M059J (cell line): Measurements from ENCODE around the gene SSH2. TPM values are rescaled to one million over a fixed set of nuclear protein-coding genes. Genes with fewer than 3 reads are reported as not detected.
"Not testable (repeated sequence)": the region's sequence is repeated elsewhere in the genome, so short reads cannot be mapped to it uniquely, and the experiment has no call there.

Experiments used
- DNase-seq: peaks from one replicate; pipeline ENCODE4 v3.0.0-alpha.2; 2012; ENCODE audit warnings: low read depth
- total RNA-seq: library from RNA; depleted of rRNA; stranded (reverse); fragments of >200 nt; shearing (Covaris generic); gene quantifications from 2 replicates; pipeline ENCODE4 v1.2.3, GENCODE V29; 2014

SSH2 gene
- total RNA-seq, 1 experiment from 2014 or later, result 16.7 TPM

GRCh38 chr17:29664743-29665480, 265.1 kb downstream of the SSH2 start:
- DNase-seq, result peak; percentile 57

DNA sequence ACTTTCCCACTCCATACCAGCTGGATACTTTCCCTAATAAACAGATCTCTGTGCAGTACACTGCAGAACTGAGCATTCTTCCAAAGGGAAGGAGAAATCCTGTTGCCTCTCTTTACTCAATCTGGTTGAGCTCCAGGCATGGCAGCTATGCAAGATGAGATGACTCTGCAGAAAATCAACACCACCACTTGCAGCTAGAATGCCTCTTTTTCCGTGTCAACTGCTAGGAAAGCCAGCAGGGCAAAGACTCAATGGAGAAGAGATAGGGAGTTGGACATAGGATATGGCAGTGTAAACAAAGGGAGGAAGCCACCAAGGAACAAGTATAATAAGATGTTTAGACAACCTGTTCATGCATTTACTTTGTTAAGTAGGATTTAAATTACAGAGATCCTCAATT, 266.9 kb downstream of the SSH2 start:
- DNase-seq, result no peak

GRCh38 chr17:29661213-29661612, 268.8 kb downstream of the SSH2 start:
- DNase-seq, result no peak

- peak; percentile 66 for DNase-seq
These were observed 270.9 kb downstream of the SSH2 start for GRCh38 chr17:29659155-29659554.

DNA sequence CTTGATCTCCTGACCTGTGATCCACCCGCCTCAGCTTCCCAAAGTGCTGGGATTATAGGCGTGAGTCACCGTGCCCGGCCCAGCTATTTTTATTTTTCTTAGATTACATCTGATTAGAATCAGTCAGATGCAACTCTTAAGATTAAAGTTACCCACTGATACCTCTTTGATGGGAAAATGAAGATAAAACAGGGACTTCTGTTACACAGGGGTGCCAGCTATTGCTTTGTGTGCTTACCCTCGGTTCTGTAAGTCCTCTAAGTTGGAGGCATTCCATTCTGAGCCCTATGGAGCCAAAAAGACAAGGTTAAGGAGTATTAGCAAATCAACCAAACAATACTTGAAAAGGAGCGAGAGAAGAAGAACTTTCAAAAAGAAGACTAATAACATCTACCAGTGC, 274.7 kb downstream of the SSH2 start:
- DNase-seq, result no peak

DNA sequence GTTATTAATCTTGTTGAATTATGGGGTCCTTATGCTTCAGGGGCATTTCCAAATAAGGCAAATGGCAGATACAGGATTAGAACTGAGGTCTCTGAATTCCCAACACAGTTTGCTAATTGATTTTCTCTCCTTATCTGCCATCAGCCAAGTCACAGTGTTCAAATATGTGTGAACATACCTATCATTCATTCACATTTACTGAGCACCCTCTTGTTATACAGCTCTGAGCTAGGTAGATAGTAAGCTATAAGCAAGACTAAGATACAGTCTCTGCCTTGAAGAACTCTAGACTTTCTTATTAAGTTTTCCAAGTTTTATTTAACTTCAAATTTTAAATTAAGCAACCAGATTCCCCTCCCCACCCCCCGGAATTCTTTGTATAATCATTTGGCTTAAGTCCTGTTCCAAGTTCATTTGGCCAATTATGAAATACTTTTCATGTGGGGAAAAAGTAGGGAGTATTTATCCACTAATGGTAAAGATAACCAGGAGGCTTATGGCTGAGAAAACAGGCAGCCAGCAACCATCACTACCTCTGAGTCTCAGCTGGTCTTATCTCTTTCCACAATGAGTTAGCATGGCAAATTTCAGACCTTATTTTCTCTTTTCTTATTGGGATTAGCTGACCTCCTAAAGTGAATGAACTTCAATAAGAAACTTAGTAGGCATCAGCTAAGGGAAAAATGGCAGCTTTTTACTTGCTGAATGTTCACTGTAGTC, 275.9 kb downstream of the SSH2 start:
- DNase-seq, result no peak

GRCh38 chr17:29652976-29653375, 277.1 kb downstream of the SSH2 start:
- no peak for DNase-seq

DNA sequence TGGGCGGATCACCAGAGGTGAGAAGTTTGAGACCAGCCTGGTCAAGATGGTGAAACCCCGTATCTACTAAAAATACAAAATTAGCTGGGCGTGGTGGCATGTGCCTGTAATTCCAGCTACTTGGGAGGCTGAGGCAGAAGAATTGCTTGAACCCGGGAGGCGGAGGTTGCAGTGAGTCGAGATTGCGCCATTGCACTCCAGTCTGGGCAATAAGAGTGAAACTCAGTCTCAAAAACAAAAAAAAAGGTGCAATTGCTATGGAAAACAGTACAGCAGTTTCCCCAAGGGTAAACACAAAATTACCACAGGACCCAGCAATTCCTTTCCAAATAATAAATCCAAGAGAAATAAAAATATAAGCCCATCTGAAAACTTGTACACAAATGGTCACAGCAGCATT, 278.1 kb downstream of the SSH2 start:
- not testable (repeated sequence) for DNase-seq

GRCh38 chr17:29650396-29650795, 279.6 kb downstream of the SSH2 start:
- DNase-seq, result no peak

DNA sequence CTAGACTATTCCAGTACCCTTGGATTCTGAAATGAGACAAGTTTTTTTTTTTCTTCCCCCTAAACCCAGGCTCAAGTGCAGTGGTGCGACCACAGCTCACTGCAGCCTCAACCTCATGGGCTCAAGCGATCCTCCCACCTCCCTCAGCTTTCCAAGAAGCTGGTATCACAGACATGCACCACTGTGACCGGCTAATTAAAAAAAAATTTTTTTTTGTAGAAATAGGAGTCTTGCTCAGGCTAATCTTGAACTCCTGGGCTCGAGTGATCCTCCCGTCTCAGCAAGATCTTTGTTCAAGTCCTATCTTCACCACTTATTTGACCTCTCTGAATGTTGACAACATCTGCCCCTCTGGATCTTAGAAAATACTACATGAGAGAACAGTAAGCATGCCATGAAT, 280.7 kb downstream of the SSH2 start:
- DNase-seq, result no peak

- DNase-seq, result no peak
These were observed 282.0 kb downstream of the SSH2 start for GRCh38 chr17:29648005-29648404.

DNA sequence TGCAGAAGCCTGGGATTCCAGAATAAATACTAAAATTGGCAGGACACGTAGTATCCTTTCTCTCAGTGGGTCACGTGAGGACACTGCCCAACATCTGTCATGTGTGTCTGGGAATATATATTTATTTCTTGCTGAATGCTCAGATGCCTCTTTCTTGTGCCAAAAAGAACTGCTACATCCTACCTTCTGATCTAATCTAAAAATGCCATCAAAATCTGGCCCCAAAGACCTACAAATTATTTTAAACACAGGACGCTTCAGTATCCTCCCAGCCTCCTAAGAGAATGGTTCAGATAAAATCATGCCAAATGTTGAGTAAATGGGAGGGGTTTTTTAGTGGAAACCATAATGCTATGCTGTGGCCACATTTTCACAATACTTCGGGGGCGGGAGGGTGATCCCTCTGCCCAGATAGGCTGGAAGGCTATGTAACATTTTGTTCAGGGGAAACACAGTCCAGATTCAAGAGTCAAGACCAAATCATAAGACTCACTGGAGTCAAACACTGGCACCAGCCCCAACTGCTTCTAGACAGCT, 284.4 kb downstream of the SSH2 start:
- no peak for DNase-seq

DNA sequence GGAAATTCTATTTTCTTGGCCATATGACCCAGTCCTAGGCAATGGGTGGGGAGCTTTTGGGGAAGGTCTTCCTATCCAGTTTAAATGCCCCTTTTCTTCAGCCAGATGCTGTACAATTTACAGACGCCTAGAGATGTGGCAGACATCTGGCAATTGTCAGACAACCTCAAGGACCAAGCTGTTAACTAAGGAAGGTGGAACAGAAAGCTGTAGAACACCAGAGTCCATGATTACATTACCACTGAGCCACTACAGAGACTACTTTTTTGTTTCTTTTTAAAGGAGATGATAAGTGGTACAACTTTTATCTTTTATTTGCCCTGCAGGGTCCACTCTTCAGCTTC, 286.2 kb downstream of the SSH2 start:
- DNase-seq, result no peak

DNA sequence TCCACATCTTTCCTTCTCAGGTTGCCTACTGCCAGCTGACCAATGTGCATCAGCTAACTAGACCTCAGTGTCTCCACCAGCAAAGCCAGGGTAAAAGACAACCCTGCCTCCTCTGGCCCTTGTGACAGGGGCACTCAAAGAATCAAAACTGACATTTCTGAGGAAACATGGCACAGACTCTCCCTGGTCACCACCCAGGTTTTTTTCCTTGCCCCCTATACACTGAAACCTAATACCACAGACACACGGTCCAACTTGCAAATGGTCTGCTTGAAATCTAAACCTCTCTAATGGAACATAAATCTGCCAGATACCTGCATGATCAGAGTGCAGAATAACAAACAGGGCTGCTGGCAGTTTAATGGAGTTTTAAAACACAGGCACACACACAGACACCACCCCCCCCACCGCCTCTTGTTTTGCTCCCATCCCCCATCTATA, 287.8 kb downstream of the SSH2 start:
- DNase-seq, result no peak

DNA sequence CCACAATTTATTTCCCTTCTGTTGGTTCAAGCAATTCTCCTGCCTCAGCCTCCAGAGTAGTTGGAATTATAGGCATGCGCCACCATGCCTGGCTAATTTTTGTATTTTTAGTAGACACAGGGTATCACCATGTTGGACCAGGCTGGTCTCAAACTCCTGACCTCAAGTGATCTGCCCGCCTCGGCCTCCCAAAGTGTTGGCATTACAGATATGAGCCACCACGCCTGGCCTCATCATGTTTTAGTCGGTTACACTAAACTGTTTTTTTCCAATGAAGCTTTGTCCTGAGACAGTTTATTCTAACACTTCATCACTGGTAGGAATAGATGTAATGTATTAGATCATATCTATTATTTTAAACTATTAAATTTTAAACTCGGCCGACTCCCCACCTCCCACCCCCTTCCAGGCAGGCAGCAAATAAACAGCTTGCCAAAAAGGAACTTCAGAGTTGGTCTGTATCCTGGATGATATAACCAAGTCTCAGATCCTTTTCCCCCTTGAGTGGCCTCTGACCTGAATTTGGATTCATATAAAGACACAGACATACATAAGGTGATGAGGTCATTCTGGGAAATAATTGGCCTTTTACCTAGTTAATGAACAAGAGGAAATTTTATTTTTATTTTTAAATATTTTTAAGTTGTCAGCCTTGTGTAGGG, 288.9 kb downstream of the SSH2 start:
- no peak for DNase-seq

DNA sequence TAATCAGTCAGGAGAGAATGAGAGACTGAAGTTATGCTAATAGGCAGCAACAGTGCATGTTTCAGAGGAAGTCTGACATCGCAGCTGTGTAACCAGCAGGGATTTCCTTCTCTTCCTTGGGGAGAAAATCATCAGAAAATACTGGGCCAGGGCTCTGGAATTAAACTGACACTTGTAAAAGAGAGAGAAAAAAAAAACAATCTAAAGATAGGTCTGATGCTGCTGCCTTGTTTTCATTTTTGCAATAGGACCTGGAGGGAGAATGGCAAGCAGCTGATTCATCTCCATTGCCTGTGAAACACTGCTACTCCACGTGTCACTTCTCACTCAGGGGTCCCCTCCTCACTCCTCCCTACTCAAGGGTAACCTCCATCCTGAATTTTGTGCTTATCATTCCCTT, 289.6 kb downstream of the SSH2 start:
- DNase-seq, result peak; percentile 53

DNA sequence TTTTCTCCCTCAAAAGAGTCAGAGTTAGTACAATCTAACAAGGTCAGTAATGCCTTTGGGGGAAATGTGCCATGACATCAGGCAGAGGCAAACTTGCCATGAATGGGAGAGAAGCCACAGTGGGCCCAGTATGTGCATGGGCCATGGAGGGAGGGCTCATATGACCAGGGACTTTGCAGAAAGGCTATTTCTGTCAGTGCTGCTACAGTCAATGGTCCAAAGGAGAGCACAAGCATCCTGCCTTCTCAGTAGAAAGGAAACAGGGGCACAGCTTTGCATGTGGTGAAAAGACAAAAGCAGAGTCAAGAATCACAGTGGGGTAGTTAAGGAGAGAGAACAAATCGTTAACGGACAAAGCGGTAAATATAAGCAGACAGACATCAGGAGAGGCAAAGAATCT, 296.1 kb downstream of the SSH2 start:
- DNase-seq, result no peak

- DNase-seq, result no peak
These were observed 299.3 kb downstream of the SSH2 start for GRCh38 chr17:29630630-29631193.

- DNase-seq, result no peak
These were observed 300.2 kb downstream of the SSH2 start for GRCh38 chr17:29629839-29630238.

DNA sequence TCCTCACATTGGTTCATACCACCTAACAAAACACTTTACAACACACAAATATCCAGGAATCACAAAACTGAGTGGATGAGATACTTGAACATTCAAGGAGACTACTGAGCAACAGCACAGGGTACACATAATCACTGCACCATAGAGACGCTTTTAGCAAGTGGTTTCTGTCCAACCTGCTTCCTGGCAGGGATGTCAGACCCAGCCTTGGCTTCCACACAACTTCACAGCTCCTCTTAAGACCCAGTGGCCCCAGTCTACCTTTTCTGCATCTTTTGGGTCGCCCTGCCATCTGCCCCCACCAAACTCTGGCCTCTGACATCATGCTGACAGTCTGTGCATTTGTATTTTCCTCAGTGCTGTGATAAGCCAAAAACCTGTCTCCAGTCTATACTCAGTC, 301.4 kb downstream of the SSH2 start:
- DNase-seq, result no peak

DNA sequence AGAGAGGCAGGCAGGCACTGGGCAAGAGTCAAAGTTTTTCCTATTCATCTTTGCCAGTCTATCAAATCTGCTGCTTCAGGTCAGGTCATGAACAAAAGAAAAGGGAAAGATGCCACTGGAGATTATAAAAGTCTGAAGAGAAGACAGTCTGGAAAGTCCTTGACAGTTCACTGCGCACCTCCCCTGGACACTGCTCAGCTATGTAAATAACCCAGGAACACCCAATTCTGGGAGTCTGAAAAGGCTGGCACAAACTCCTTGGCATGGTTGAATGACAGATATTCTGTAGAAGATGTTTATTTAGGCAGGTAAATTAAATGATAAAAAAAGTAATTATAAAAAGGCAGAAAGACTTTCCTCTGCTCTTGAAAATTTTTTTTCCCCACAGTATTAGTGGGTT, 302.1 kb downstream of the SSH2 start:
- no peak for DNase-seq

DNA sequence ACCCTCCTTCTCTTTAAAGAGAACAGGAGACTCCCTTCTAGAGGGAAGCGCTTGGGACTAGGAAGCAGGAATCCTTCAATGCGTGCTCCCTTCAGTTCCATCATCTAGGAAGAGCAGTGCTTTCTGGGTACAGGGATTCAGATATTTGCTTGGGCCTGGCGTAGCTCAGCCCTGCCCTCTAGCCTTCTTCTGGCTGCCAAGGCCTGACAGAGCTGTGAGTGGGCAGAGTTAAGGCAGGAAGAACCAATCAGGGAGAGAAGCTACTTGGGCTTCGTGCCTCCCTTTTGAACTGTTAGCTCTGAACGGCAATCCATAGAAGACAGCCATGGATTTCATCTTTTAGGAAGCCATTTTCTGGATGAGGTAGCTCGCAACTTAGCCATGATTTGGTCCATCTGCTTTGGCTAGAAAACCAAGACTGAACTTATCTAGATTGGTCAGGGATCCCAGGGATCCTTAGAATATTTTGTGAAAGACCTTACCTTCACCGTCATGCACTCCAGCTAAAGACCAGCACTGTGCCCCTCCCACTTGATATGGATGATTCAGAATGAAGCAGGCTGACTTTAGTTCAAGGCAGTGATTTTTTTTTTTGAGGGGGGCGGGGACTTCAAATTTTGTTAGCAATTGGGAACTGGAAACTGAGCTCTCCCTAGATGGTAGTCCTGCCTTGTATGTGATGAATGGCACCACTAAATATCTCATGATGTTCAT, 304.8 kb downstream of the SSH2 start:
- no peak for DNase-seq
